ENCODE data around the gene BYSL. TPM values are rescaled to one million over a fixed set of nuclear protein-coding genes. Genes with fewer than 3 reads are reported as not detected.

BYSL gene, protein sequence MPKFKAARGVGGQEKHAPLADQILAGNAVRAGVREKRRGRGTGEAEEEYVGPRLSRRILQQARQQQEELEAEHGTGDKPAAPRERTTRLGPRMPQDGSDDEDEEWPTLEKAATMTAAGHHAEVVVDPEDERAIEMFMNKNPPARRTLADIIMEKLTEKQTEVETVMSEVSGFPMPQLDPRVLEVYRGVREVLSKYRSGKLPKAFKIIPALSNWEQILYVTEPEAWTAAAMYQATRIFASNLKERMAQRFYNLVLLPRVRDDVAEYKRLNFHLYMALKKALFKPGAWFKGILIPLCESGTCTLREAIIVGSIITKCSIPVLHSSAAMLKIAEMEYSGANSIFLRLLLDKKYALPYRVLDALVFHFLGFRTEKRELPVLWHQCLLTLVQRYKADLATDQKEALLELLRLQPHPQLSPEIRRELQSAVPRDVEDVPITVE
- 24.6 and 28.9 TPM in 2 replicates for total RNA-seq

DNA sequence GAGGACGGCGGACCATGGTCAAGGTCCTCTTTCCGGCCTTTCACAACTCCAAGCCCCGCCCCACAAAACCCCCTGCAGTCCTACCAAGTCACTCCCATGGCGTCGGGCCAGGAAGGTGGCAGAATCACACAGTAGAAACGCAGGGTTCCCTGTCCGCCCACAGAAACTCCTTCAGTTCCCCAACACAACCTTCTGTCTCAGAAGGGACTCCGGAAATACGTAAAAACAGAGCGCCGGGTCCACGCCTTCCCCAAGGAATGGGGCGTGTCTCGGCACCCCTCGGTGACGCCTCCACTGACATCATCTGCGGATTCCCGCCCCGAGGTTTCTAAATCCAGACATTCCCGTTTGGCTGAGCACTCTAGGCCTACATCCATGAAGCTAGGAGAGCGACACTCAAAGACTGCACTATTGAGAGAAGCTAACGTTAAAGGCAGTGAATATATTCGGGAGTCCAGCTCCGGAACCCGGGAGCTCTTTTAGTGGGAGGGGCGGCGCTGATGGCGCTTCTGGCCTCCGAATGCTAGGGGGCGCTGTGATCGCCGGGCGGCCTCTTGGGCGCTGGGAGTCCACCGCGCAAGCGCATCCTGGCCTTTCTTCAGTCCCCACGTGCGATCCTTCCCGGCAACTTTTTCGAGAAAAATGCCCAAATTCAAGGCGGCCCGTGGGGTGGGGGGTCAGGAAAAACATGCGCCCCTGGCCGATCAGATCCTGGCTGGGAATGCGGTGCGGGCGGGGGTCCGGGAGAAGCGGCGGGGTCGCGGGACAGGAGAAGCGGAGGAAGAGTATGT, at the start of gene BYSL, which contains the start of gene MED20:
BYSL (plus strand) TSS at position 579 of the 791 bp plus-strand sequence; CDS start at position 643, 64 bp downstream.
MED20 (minus strand) TSS at position 219 of the 791 bp plus-strand sequence; CDS start at position 98, 121 bp downstream.

DNA sequence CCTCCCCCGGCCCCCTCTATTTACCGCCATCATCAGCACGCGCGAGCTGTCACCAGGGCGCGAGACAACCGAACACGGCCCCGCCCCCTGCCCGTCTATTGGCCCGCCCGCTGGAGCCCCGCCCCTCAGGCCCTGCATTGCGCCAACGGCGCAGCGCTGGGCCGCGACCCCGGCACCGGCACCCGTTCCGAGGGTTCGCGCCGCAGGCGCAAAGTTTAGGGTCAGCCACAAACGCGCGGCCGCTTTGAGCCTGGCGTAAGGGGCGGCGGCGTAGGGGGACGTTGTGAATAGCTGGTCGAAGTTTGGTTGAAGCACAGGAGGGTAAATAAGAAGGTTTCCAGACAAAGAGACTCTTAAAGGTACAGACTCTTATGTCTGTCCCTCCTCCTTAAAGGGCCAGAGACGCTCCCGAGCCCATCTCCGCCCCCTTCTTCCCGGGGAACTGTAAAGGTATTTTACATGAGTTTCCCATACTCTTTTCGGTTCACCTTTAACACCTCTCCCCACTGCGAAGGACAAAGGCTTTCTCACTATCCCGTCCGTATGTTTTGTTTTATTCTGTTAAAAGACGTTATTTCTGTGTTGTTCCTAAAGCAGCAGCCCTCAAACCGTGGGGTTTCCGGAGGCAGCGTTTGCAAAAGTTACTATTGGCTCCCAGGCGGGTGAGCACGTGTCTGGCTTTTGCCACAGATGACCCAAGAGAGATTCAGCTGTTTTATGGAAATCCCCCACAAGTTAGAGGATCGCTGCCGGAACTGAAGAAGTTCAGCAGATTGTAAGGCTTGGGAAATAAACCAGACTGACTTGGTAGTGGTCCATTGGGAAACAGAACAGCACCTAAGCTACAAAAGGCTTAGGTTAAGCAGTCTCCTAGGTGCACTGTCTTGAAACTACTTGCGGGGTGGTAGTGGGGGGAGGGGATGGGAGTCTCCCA, 25.7 kb upstream of the BYSL start, which contains the start of gene USP49:
USP49 (minus strand) TSS at position 76 of the 934 bp plus-strand sequence. CDS start 88,392 bp downstream, outside the sequence.

DNA sequence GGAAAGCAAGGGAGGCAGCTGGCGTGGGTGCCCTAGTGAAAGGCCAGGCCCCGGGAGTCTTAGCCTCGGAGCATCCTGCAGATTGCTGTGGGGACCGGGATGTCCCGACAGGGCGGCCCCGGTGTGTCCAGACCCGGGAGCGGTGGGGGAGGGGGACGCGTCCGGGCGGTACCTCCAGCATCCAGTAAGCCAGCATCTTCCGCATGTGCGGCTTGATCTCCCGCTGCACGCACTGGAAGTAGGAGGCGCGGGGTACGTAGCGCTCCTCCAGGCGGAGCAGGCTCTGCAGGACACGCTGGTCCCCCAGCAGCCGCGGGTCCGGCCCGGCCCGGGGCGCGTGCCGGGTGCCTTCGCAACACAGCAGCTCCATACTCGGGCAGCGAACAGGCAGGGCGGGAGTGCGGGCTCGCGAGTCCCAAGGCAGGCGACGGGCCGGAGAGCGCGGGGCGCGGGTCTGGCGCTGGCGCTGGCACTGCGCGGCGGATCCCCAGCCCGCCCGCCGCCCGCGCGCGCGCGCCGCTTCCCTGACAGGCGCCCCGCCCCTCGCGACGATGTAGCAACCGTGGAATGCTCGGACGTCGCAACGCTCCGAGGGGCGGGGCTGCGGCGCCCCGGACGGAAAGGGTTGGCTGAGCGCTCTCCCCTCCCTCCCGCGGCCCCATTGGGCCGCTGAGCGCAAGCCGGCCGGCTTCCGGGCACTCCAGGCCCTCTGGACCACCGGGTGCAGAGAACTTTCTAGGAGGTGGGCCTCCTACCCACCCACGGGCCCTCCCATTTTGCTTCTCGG, 20.2 kb downstream of the BYSL start, which contains the start of gene CCND3:
CCND3 (minus strand) TSS at position 529 of the 787 bp plus-strand sequence; CDS start at position 370, 159 bp downstream.

Small RNA genes lying within 50 kb of the gene (small RNA-seq; reads per million reads assigned to genes)
- not detected for gene RF00019

Other genes starting within 250 kb of the BYSL start
- gene TFEB, start 185.9 kb upstream of the BYSL start, total RNA-seq = 2.0 and 3.7 TPM in 2 replicates
- not detected in 2 replicates for gene PGC, start 174.1 kb upstream of the BYSL start, total RNA-seq
- gene FRS3, start 141.6 kb upstream of the BYSL start, total RNA-seq = 1.1 and 1.8 TPM in 2 replicates
- gene PRICKLE4, start 140.7 kb upstream of the BYSL start, total RNA-seq = 1.8 TPM in 1 of 2 replicates, not detected in the other
- gene TOMM6, start 133.8 kb upstream of the BYSL start, total RNA-seq = 77.2 and 94.8 TPM in 2 replicates
- 2.0 and 2.2 TPM in 2 replicates for gene USP49, start 26.1 kb upstream of the BYSL start, total RNA-seq
- 17.6 and 20.5 TPM in 2 replicates for gene MED20, start 360 bp upstream of the BYSL start, total RNA-seq
- 38.6 and 50.2 TPM in 2 replicates for gene CCND3, start 20.3 kb downstream of the BYSL start, total RNA-seq
- gene TAF8, start 129.0 kb downstream of the BYSL start, total RNA-seq = 20.2 and 20.9 TPM in 2 replicates
- gene C6orf132, start 221.1 kb downstream of the BYSL start, total RNA-seq = 4.5 and 5.5 TPM in 2 replicates